Breast epithelium (tissue), 4 donors: ENCODE data around the gene CLIP4. TPM values are rescaled to one million over a fixed set of nuclear protein-coding genes. Genes with fewer than 3 reads are reported as not detected.

Experiments used
- DNase-seq, 2 donors: peaks; one replicate each; pipeline ENCODE4 v3.0.0-alpha.2; 2019; ENCODE audit warnings: low spot score in 2 of 2
- H3K27ac ChIP-seq, 2 donors: fragments of 200-600 bp; sonication (generic) in 1 of 2; one replicate each; pipeline ENCODE4 v1.5.1; 2016 to 2019; ENCODE audit warnings: mild to moderate bottlenecking in 1 of 2
- H3K27me3 ChIP-seq, 2 donors: fragments of 200-600 bp; sonication (generic) in 1 of 2; one replicate each; pipeline versions ENCODE4 v1.5.1 to v1.6.0; 2017 to 2019; ENCODE audit warnings: control low read depth in 1 of 2, mild to moderate bottlenecking in 1 of 2
- H3K36me3 ChIP-seq: fragments of 200-600 bp; one replicate; pipeline ENCODE4 v1.5.1; 2019
- H3K4me1 ChIP-seq, 2 donors: fragments of 200-600 bp; sonication (generic); one replicate each; pipeline ENCODE4 v1.5.1; 2016 to 2019; ENCODE audit warnings: control low read depth in 1 of 2
- H3K4me3 ChIP-seq, 3 donors: fragments of 200-600 bp; sonication (generic); 1 replicate in 2 of 3; 2 replicates in 1 of 3; pipeline ENCODE4 v1.5.1; 2016 to 2019; ENCODE audit warnings: mild to moderate bottlenecking in 3 of 3, moderate library complexity in 2 of 3
- H3K9me3 ChIP-seq, 2 donors: fragments of 200-600 bp; sonication (generic) in 1 of 2; one replicate each; pipeline ENCODE4 v1.5.1; 2016 to 2019; ENCODE audit warnings: control low read depth in 1 of 2
- POLR2A ChIP-seq: fragments of 450-650 bp; IDR thresholded peaks from one replicate; pipeline ENCODE4 v1.6.1; 2016; ENCODE audit warnings: antibody characterized with exemption, mild to moderate bottlenecking, moderate library complexity
- POLR2AphosphoS5 ChIP-seq, 3 donors: sonication (generic); formaldehyde crosslinking; IDR thresholded peaks; one replicate each; pipeline ENCODE4 v1.6.1; 2017; ENCODE audit warnings: antibody characterized with exemption in 3 of 3
- intact Hi-C: fragments of 100-400 bp; cut with DNase I; formaldehyde crosslinking; loops from one replicate; pipeline ENCODE4 v1.15.1; 2023; ENCODE audit warnings: low total_unique reads
- total RNA-seq, 3 donors: library from RNA; depleted of rRNA; stranded (reverse); fragments of >200 nt; gene quantifications; one replicate each; pipeline ENCODE4 v1.1.0, GENCODE V29; 2016
- TF ChIP-seq, protein P1 (sequence below), 3 donors: fragments of 450-650 bp; IDR thresholded peaks; one replicate each; pipeline ENCODE4 v1.5.1; 2016 to 2017; ENCODE audit warnings: antibody characterized with exemption in 3 of 3, mild to moderate bottlenecking in 3 of 3, moderate library complexity in 3 of 3

The CLIP4 gene
- total RNA-seq, 3 donors from 2014 or later: 67.2 to 146 (median 76.8) TPM

DNA sequence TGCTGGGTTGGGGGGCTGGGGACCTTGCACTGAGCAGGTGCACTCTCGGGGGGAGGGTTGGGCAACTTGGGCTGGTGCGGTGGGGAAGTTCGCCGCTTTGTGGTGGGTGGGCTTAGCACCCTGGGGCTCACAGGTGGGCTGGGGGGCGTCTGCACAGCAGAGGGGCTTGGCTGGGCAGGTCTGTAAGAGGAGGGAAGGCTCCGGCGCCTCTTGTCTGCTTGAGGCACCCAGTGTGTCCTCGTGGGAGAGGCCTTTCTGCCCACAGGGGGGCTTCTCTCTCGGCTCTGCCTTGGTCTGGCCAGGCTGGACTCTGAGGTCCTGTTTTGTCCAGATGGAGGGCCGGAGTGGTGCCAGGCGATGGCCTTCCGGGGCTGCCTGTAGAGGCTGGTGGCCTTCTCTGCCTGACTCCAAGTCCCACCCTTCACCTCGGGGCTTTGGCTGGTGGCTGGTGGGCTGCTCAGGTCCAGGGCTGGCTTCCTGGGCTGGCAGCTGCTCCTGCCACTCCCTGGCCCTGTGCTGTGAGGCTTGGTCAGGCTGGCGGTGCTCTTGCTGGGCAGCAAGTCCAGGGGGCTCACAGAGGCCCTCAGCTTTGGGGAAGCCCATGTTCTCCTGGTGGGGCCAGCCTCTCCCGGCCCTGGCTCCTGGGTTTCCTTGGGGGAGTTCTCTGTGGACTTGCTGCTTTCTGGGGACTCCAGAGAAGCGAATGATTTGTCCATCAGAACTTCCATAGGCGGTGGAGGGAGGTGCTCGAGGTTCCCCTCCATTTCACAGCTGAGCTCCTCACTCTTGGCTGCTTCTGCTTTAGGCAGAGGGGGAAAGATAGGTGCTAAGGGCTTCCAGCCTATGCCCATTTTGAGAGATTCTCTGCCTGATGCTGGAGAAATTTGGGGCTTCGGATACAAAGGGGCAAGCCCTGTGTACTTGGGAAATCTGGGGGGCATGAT, 43.9 kb upstream of the CLIP4 start:
- intact Hi-C loops: no loop called here
- H3K4me1 ChIP-seq: no peaks in the 10 kb centered on the region
- TF ChIP-seq, protein P1, sequence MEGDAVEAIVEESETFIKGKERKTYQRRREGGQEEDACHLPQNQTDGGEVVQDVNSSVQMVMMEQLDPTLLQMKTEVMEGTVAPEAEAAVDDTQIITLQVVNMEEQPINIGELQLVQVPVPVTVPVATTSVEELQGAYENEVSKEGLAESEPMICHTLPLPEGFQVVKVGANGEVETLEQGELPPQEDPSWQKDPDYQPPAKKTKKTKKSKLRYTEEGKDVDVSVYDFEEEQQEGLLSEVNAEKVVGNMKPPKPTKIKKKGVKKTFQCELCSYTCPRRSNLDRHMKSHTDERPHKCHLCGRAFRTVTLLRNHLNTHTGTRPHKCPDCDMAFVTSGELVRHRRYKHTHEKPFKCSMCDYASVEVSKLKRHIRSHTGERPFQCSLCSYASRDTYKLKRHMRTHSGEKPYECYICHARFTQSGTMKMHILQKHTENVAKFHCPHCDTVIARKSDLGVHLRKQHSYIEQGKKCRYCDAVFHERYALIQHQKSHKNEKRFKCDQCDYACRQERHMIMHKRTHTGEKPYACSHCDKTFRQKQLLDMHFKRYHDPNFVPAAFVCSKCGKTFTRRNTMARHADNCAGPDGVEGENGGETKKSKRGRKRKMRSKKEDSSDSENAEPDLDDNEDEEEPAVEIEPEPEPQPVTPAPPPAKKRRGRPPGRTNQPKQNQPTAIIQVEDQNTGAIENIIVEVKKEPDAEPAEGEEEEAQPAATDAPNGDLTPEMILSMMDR (IDR thresholded peaks at IDR 0.05): no peak
- TF ChIP-seq POLR2AphosphoS5 (IDR thresholded peaks at IDR 0.05): no peak
- no peak for TF ChIP-seq POLR2A
- H3K27me3 ChIP-seq: no peaks in the 10 kb centered on the region
- DNase-seq: peak in 1 of 2 donors; percentile 42
- H3K9me3 ChIP-seq: no peaks in the 10 kb centered on the region
- H3K27ac ChIP-seq: no peak overlapping the region
- no peaks in the 10 kb centered on the region for H3K36me3 ChIP-seq
- no peak overlapping the region for H3K4me3 ChIP-seq

DNA sequence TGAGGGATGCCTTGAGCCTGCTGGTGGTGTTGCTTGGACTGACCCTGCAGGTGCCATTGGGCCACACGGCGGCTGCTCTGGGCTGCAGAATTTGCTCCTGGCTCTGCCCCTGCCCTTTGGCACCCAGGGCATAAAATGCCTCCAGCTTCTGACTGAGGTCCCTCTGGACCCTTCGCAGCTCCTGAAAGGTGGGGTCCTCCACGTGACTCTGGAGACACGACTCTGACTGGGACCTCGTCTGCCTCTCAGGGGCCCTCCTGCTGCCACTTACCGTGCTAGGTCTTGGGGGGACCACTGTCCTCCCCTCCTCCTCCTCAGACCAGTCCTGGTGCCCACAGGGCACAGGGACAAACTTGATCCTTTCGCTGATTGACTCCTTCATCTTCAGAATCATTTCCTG, 43.0 kb upstream of the CLIP4 start:
- intact Hi-C loops: no loop called here
- no peak for DNase-seq
- no peak overlapping the region for H3K27ac ChIP-seq

DNA sequence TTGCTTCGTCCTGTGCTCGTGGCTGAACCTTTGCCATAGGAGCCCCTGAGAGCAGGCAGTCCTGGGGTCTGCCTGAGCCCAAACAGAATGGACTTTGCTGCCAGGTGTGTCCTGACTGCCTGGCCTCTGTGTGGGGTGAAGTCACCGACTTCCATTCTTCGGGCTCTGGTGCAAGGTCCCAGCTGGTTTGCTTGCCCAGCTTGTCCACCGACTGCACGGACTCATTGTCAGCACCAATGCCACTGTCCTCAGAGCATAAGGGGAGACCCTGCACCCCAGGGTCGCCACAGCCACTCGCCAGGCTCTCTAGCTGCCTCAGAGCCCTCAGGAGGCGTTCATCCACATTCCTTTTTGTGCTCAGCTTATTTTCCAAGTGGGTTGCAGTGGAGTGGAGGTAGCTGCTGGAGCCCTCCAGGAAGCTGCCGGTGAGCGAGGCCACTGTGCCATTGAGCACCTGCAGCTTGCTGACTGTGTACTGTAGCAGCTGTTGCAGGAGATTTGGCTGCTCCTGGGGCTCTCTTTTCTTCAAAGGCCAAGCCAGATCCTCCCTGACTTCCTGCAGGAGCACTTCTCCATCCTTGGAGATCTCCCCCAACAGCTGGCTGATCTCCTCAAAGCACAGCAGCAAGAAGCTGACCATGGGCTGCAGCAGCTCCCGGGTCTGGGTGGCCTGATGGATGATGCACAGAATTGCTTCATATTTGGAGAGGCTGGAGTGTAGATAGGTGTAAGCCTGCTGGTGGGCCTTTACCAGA, 42.1 kb upstream of the CLIP4 start:
- Histone ChIP-seq H3K4me1 (no peaks in the 10 kb centered on the region), H3K27me3 (no peaks in the 10 kb centered on the region)
- TF ChIP-seq, protein P1 (IDR thresholded peaks at IDR 0.05): no peak
- TF ChIP-seq POLR2AphosphoS5 (IDR thresholded peaks at IDR 0.05) (no peak), POLR2A (no peak)

More for the DNA sequence above, 43.0 kb upstream of the CLIP4 start:
- H3K4me1 ChIP-seq: no peaks in the 10 kb centered on the region
- H3K27me3 ChIP-seq: no peaks in the 10 kb centered on the region
- no peaks in the 10 kb centered on the region for H3K9me3 ChIP-seq
- H3K36me3 ChIP-seq: no peaks in the 10 kb centered on the region
- H3K4me3 ChIP-seq: no peak overlapping the region
- no peak for TF ChIP-seq POLR2A
- TF ChIP-seq, protein P1 (IDR thresholded peaks at IDR 0.05): no peak
- no peak for TF ChIP-seq POLR2AphosphoS5 (IDR thresholded peaks at IDR 0.05)

DNA sequence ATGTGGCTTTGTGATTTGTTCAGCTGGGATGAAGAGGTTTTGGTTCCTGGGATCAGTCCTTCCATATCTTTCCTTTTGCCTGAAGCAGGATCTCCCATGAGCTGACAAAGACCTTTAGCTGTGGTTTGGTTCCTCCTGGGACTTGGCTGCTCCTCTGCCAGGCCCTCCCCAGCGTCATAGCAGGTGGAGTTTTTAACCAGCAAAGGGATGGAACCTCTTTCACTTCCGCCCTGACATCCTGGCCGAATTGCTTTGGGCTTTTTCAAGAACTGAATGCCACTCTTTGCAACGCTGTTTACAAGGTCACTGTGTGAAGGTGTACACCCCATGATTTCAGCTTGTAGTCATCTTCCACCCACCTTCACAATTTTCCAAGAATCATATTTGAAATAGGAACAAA, 41.3 kb upstream of the CLIP4 start:
- TF ChIP-seq POLR2AphosphoS5 (IDR thresholded peaks at IDR 0.05): no peak
- no peak for TF ChIP-seq POLR2A
- TF ChIP-seq, protein P1 (IDR thresholded peaks at IDR 0.05): no peak
- H3K9me3 ChIP-seq: peaks cover 0 to 5% of the 10 kb centered on the region in 2 donors
- peak overlapping the region in 1 of 2 donors; percentile 20 for H3K27ac ChIP-seq
- no peaks in the 10 kb centered on the region for H3K4me1 ChIP-seq
- no peaks in the 10 kb centered on the region for H3K27me3 ChIP-seq
- no peaks in the 10 kb centered on the region for H3K36me3 ChIP-seq
- DNase-seq: no peak
- no peak overlapping the region for H3K4me3 ChIP-seq
- intact Hi-C loops: no loop called here

More for the DNA sequence above, 42.1 kb upstream of the CLIP4 start:
- Histone ChIP-seq H3K9me3 (no peaks in the 10 kb centered on the region), H3K27ac (peak overlapping the region in 1 of 2 donors; percentile 20), H3K36me3 (no peaks in the 10 kb centered on the region), H3K4me3 (no peak overlapping the region)
- no peak for DNase-seq
- intact Hi-C loops: no loop called here
